SK-N-SH (cell line): ENCODE data around the gene PHOX2A. TPM values are rescaled to one million over a fixed set of nuclear protein-coding genes. Genes with fewer than 3 reads are reported as not detected.

Source experiments
- CTCF ChIA-PET: fragments of 300-600, 350-600 bp; formaldehyde crosslinking; extraction: SDS; loops from one replicate; lab custom pipeline; 2021; lab: Yijun Ruan, JAX
- POLR2A ChIA-PET: fragments of 350-600 bp; sonication (Branson Sonifier 250); formaldehyde crosslinking; extraction: SDS; loops from one replicate; lab custom pipeline; 2020; ENCODE audit warnings: antibody characterized with exemption, inconsistent platforms; lab: Yijun Ruan, JAX
- DNase-seq: peaks from one replicate; pipeline ENCODE4 v3.0.0; 2012
- H2AFZ ChIP-seq: fragments of 200-600 bp; sonication (generic); 2 replicates; pipeline ENCODE4 v1.8.1; 2016; ENCODE audit warnings: antibody characterized with exemption, mild to moderate bottlenecking, low read depth
- H3F3A ChIP-seq: fragments of 200-600 bp; sonication (generic); replicated peaks from 2 replicates; pipeline ENCODE3; 2016; ENCODE audit warnings: antibody characterized with exemption, mild to moderate bottlenecking; ENCODE audit not compliant: insufficient read depth
- H3K27ac ChIP-seq, 2 experiments: fragments of 200-500 bp in 1 of 2; fragments of 200-600 bp in 1 of 2; sonication (Bioruptor generic) in 1 of 2; sonication (generic), shearing (Covaris generic) in 1 of 2; 2 replicates each; pipeline versions ENCODE4 v1.5.1 to v1.6.1; 2014 to 2016; ENCODE audit warnings: low read depth in 2 of 2, inconsistent platforms in 1 of 2, low read length in 1 of 2, mild to moderate bottlenecking in 1 of 2, mixed read lengths in 1 of 2
- H3K27me3 ChIP-seq: fragments of 200-600 bp; sonication (generic), shearing (Covaris generic); 2 replicates; pipeline ENCODE4 v1.6.1; 2016; ENCODE audit warnings: mixed run types; ENCODE audit not compliant: insufficient read depth
- H3K36me3 ChIP-seq, 2 experiments: fragments of 200-500 bp in 1 of 2; fragments of 200-600 bp in 1 of 2; sonication (Bioruptor generic) in 1 of 2; sonication (generic) in 1 of 2; replicated peaks in 1 of 2; 2 replicates each; pipeline versions ENCODE3 to v1.5.1; 2014 to 2016; ENCODE audit warnings: low read length in 1 of 2, mild to moderate bottlenecking in 1 of 2; ENCODE audit not compliant: insufficient read depth in 2 of 2, control insufficient read depth in 1 of 2
- H3K4me1 ChIP-seq, 2 experiments: fragments of 200-500 bp in 1 of 2; fragments of 200-600 bp in 1 of 2; sonication (Bioruptor generic) in 1 of 2; sonication (generic), shearing (Covaris generic) in 1 of 2; 2 replicates each; pipeline versions ENCODE4 v1.5.1 to v1.6.1; 2014 to 2016; ENCODE audit warnings: low read depth in 1 of 2, low read length in 1 of 2, mixed run types in 1 of 2; ENCODE audit not compliant: insufficient read depth in 2 of 2, control insufficient read depth in 1 of 2
- H3K4me2 ChIP-seq: fragments of 200-600 bp; sonication (generic), shearing (Covaris generic); 2 replicates; pipeline ENCODE4 v1.6.1; 2017; ENCODE audit warnings: mixed run types
- H3K4me3 ChIP-seq, 2 experiments: fragments of 200-500 bp in 1 of 2; fragments of 200-600 bp in 1 of 2; sonication (Bioruptor generic) in 1 of 2; sonication (generic), shearing (Covaris generic) in 1 of 2; 2 replicates each; pipeline versions ENCODE4 v1.5.1 to v1.8.1; 2014 to 2016; ENCODE audit warnings: low read depth in 2 of 2, inconsistent platforms in 1 of 2, low read length in 1 of 2, mild to moderate bottlenecking in 1 of 2, mixed read lengths in 1 of 2, moderate library complexity in 1 of 2
- H3K79me2 ChIP-seq: fragments of 200-600 bp; sonication (generic); 2 replicates; pipeline ENCODE4 v1.8.1; 2017; ENCODE audit warnings: mild to moderate bottlenecking; ENCODE audit not compliant: insufficient read depth
- H3K9ac ChIP-seq: fragments of 200-600 bp; sonication (generic); 2 replicates; pipeline ENCODE4 v1.6.1; 2017; ENCODE audit warnings: mixed run types
- H3K9me2 ChIP-seq: fragments of 200-600 bp; sonication (generic); 2 replicates; pipeline ENCODE4 v1.6.1; 2017; ENCODE audit warnings: mixed run types
- H3K9me3 ChIP-seq: fragments of 200-600 bp; sonication (generic); 2 replicates; pipeline ENCODE4 v1.6.1; 2017; ENCODE audit warnings: mixed run types, mild to moderate bottlenecking, moderate library complexity
- H4K20me1 ChIP-seq: fragments of 200-600 bp; sonication (generic); 2 replicates; pipeline ENCODE4 v1.6.1; 2017; ENCODE audit warnings: mild to moderate bottlenecking, mixed run types; ENCODE audit not compliant: insufficient read depth
- ELF1 ChIP-seq: IDR thresholded peaks from 2 replicates; pipeline ENCODE4 v1.4.0; 2012
- EP300 ChIP-seq, 2 experiments: IDR thresholded peaks; 2 replicates each; pipeline versions ENCODE4 v1.4.0 to v1.6.1; 2012; ENCODE audit warnings: borderline replicate concordance in 1 of 2, low read depth in 1 of 2, low read length in 1 of 2
- FOXJ3 ChIP-seq: sonication (generic); formaldehyde crosslinking; IDR thresholded peaks from 2 replicates; pipeline ENCODE4 v1.5.1; 2020; ENCODE audit warnings: mild to moderate bottlenecking, missing genetic modification reagents
- GABPA ChIP-seq: IDR thresholded peaks from 2 replicates; pipeline ENCODE4 v1.4.0; 2012; ENCODE audit warnings: low read depth, mild to moderate bottlenecking
- POLR2AphosphoS5 ChIP-seq: IDR thresholded peaks from 2 replicates; pipeline ENCODE4 v1.6.1; 2012; ENCODE audit warnings: low read depth, low read length
- RAD21 ChIP-seq: IDR thresholded peaks from 2 replicates; pipeline ENCODE4 v1.6.1; 2012; ENCODE audit warnings: mild to moderate bottlenecking, low read length
- SMC3 ChIP-seq: IDR thresholded peaks from 2 replicates; pipeline ENCODE4 v1.6.1; 2012; ENCODE audit warnings: low read depth, low read length, improper control_type of control experiment
- TAF1 ChIP-seq: IDR thresholded peaks from 2 replicates; pipeline ENCODE4 v1.6.1; 2012; ENCODE audit warnings: low read depth, mild to moderate bottlenecking, low read length, moderate library complexity, borderline replicate concordance
- TCF12 ChIP-seq: IDR thresholded peaks from 2 replicates; pipeline ENCODE4 v1.4.0; 2012
- WGBS: methylation state at CpG from one replicate; pipeline ENCODE4 v1.1.6; 2017; ENCODE audit warnings: low lambda C conversion rate; 5-methylcytosine and 5-hydroxymethylcytosine counted together
- polyA plus RNA-seq, 3 experiments: library from polyadenylated mRNA; depleted of rRNA; stranded (reverse); fragments of >200 nt; gene quantifications; 2 replicates each; pipeline ENCODE4 v1.2.3, GENCODE V29; 2012
- TF ChIP-seq, protein P1 (sequence below): IDR thresholded peaks from 2 replicates; pipeline ENCODE4; 2012
- TF ChIP-seq, protein P2 (sequence below): IDR thresholded peaks from 2 replicates; pipeline ENCODE4 v1.4.0; 2012; ENCODE audit warnings: low read depth

The PHOX2A gene
- polyA plus RNA-seq, 1 of the 3 experiments (the other 2 are of a cell fraction) = 75.6 TPM

DNA sequence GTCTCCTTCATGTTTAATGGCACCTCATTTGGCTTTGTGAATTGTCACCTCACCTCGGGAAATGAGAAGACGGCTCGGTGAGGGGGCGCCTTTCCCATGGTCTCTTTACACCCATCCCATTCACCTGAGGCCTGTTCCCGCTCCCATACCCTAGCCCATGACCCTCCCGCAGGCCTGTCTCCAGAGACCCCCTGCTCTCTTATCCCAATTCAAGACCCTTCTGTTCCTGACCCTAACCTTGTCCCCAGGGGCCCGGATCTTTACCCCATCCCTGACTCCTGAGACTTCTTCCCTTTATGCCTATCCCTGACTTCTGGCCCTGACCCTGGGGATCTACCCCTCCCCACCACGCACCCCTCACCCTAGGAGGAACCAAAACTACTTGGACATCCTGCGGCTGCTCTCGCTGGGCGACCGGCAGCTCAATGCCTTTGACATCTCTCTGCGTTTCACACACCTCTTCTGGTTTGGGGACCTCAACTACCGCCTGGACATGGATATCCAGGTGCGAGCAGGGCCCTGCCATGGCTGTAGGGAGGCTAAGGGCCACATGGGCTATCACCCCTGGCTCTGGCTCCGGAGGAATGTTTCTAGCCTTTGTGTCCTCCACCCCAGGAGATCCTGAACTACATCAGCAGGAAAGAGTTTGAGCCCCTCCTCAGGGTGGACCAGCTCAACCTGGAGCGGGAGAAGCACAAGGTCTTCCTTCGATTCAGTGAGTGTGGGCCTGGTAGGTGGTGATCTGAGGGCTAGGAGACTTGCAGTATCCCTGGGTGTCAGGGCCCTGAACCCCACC lies 11.5 kb downstream of the PHOX2A start:
- Histone ChIP-seq H3K4me1 (peaks cover 0 to 21% of the 10 kb centered on the region in 2 experiments; a peak in 2 of 4 replicates), H3K79me2 (peaks cover 23% of the 10 kb centered on the region; the same call in 1 of the 2 replicates), H4K20me1 (peaks cover 30% of the 10 kb centered on the region), H3K4me3 (no peak overlapping the region), H3K9me3 (no peaks in the 10 kb centered on the region), H3F3A (peaks cover 40% of the 10 kb centered on the region), H3K36me3 (peaks cover 52 to 82% of the 10 kb centered on the region in 2 experiments), H3K27ac (no peak overlapping the region; a peak in 1 of 4 replicates), H3K27me3 (no peaks in the 10 kb centered on the region), H2AFZ (no peak overlapping the region), H3K9ac (no peak overlapping the region), H3K4me2 (no peak overlapping the region), H3K9me2 (no peaks in the 10 kb centered on the region)
- ChIA-PET CTCF (interaction anchor here (1.0 to 1.3 kb wide), 3 partner anchors 182 to 207 kb away, joined by 3 to 4 read pairs (median 3); no protein-coding TSS in a partner anchor), POLR2A (interaction anchor here (0.7 to 2.2 kb wide), 4 partner anchors 9 to 198 kb away, joined by 3 to 9 read pairs (median 5); no protein-coding TSS in a partner anchor)
- no peak for DNase-seq
- WGBS = 96% methylated on average over 16 of the region's 18 CpGs
- TF ChIP-seq EP300 (IDR thresholded peaks at IDR 0.05; ENCODE audit: borderline replicate concordance in 1 of 2, low read depth in 1 of 2, low read length in 1 of 2) = no peak
- TF ChIP-seq TAF1 = no peak
- 0 out of 2 replicates have a peak, but pooled peaks have one; percentile 12 for TF ChIP-seq POLR2AphosphoS5

DNA sequence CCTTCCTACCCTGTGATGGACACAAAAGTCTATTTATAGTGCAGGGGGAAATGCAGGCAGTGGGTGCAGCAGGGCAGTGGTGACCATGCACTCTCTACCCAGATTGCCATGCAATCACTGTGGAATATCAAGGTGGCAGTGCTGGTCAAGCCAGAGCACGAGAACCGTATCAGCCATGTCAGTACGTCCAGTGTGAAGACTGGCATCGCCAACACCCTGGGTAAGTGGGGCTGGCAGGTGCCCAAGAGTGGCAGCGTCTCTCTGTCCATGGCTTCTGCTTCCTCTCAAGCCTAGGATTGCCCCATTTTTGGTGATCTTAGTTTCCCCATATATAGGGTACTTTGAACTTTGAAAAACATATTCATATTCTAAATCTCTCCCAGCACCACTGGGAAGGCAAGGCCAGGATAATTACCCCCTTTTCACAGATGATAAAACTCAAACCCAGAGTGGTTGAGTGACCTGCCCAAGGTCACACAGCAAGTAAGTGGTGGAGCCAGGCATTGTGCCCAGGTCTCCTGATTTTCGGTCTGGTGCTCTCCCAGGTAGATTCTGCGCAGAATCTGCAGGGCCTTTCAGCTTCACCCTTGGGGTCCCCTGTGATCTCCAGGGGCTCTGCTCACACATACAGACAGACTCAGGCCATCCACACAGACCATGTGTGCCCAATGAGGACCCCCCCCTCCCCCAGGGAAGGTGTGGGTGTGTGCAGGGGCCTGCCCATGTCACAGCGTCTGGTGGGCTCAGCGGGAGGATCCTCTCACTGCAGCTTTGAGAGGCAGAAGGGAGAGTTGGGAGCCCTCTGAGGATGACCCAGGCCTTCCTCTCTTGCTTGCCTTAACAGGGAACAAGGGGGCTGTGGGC lies 12.3 kb downstream of the PHOX2A start:
- whole genome bisulfite sequencing = 94% methylated on average over 7 of the region's 9 CpGs
- POLR2A ChIA-PET = interaction anchor here (1.7 to 2.2 kb wide), 2 partner anchors 9 to 199 kb away, joined by 7 to 9 read pairs; no protein-coding TSS in a partner anchor

More for the DNA sequence above, 12.3 kb downstream of the PHOX2A start:
- CTCF ChIA-PET = no interaction called here
- DNase-seq = no peak
- Histone ChIP-seq H3K36me3 (peaks cover 59 to 82% of the 10 kb centered on the region in 2 experiments), H3K4me1 (peaks cover 0 to 25% of the 10 kb centered on the region in 2 experiments; a peak in 2 of 4 replicates), H3K27ac (no peak overlapping the region; a peak in 1 of 4 replicates), H3K4me3 (no peak overlapping the region), H3K27me3 (no peaks in the 10 kb centered on the region), H3K4me2 (no peak overlapping the region), H3K79me2 (peaks cover 32% of the 10 kb centered on the region), H2AFZ (no peak overlapping the region), H3K9me2 (no peaks in the 10 kb centered on the region), H3K9me3 (no peaks in the 10 kb centered on the region), H4K20me1 (peaks cover 33% of the 10 kb centered on the region), H3K9ac (no peak overlapping the region), H3F3A (peaks cover 32% of the 10 kb centered on the region)
- no peak for TF ChIP-seq FOXJ3 (CRISPR knock-in tag)
- no peak for TF ChIP-seq ELF1
- TF ChIP-seq, protein P1, sequence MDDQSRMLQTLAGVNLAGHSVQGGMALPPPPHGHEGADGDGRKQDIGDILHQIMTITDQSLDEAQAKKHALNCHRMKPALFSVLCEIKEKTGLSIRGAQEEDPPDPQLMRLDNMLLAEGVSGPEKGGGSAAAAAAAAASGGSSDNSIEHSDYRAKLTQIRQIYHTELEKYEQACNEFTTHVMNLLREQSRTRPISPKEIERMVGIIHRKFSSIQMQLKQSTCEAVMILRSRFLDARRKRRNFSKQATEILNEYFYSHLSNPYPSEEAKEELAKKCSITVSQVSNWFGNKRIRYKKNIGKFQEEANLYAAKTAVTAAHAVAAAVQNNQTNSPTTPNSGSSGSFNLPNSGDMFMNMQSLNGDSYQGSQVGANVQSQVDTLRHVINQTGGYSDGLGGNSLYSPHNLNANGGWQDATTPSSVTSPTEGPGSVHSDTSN = no peak
- TF ChIP-seq, protein P2, sequence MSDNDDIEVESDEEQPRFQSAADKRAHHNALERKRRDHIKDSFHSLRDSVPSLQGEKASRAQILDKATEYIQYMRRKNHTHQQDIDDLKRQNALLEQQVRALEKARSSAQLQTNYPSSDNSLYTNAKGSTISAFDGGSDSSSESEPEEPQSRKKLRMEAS = no peak
- TF ChIP-seq POLR2AphosphoS5 = no peak
- TF ChIP-seq GABPA = no peak
- no peak for TF ChIP-seq RAD21
- TF ChIP-seq TCF12 = no peak
- TF ChIP-seq SMC3 = no peak
